HG02840 (cell line): ENCODE data around the gene UPF2.

Source experiments
- ATAC-seq: cut with Tn5 transposase; IDR thresholded peaks from one replicate; pipeline ENCODE4 v1.9.1; 2021; ENCODE audit warnings: mild to moderate bottlenecking, moderate library complexity, moderate number of reproducible peaks; ENCODE audit not compliant: unreplicated experiment, low FRiP score

Gene UPF2

DNA sequence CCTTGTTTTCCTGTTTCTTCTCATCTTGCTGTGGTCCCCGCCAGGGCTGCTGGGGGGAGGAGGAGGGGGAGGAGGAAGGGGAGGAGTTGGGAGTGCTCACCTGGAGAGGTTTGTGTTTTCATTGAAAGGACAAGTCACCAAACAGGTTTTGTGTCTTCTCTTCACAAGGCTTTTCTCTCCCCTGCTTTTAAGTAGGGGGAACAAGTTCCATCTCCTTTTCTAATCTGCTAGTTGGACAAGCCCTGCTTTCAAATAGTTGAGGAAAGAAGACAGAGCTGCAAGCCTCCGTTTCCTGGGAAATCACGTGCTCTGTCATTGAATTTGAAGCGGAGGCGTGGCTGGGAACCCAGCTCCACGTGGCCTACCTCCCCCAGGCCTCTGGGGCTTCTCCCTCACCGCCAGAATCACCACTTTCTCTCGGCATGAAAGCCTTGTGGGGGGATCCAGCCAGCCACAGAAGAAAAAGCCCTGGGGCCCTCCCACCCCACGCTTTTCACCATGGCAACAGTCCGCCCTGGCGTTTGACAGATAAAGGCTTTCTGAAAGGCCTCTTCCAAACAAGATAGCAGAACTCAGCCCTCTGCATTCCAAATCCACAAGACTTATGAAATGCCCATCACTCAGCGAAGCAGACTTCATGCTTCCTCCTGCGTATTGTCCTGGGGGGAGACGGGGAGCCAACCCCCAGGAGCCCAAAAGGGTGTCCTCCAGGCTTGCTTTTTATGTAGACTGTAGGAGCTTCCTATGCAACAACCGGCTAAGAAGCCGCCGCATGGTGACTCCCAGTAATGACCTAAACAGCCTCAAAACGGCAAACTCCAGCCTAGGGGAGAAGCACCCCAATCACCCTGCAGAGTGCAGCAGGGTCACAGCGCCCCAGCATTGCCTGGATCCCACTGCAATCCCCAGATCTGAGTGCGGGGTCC is 167.8 kb downstream of the UPF2 start:
- ATAC-seq, result no peak

DNA sequence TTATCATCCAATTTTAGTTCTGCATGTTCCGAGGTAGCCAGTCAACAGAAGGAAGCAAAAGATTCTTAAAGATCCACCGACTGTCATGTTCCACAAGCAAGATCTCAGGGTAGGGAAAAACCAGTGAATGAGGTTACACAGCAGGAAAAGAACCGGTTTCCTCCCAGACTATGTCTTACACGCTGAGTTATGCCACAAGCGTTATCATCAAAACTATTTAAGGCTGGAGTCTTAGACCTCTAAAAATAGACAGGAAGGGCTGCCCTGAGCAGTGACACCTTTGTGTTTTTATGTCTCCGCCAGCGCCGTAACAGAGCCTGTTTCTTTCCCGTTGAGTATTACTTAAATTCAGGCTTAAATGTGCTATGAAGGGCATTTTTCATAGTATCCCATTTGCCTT is 171.1 kb downstream of the UPF2 start:
- no peak for ATAC-seq

DNA sequence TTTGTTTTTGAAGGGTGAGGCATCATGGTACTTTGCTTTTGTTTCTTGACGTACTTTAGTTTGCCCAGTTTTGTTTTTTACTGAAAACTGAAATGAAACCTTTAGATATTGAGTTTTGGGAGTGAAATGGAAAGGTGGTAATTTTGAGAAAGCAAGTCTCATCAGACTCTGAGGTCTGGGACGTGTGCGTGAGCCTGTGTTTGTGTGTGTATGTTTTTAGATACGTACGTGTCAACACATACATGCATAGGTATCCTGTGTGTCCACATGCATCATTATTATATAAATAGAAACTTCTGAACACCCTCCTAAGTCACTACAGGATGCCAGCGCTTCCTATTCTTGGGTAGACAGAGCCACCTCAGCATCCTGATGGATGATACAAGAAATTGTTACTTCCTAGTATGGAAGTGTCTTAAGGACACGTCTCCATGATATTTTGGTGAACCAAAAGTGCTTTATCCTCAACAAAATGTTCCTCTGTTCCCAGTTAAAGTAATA is 171.7 kb downstream of the UPF2 start:
- ATAC-seq, result no peak

DNA sequence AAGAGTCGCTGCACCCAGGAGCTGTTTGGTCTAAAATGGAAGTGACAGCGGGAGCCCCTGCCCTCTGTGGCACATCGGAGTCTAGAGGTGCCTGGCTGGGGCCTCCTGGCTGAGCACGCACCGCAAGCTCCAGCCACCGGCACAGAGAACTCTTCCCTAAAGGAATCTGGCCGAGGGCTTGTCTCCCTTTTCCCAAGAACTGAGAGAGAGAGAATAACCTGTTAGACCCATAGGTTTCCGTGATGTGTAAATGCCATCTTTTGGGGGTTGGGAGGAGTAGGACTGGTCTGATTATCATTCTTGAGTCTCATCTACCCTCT is 172.2 kb downstream of the UPF2 start:
- no peak for ATAC-seq
